Thyroid gland (tissue), 4 donors: ENCODE data around the gene MACF1.

Source experiments
- POLR2A ChIP-seq, 2 donors: fragments of 450-650 bp; IDR thresholded peaks; one replicate each; pipeline ENCODE4 v1.6.1; 2017; ENCODE audit warnings: antibody characterized with exemption in 2 of 2, mild to moderate bottlenecking in 2 of 2, moderate library complexity in 1 of 2
- TF ChIP-seq, protein P1 (sequence below), 6 experiments: fragments of 200-600 bp in 3 of 6; fragments of 450-650 bp in 3 of 6; sonication (generic) in 3 of 6; IDR thresholded peaks; one replicate each; pipeline ENCODE4 v1.5.1; 2016 to 2019; ENCODE audit warnings: antibody characterized with exemption in 6 of 6, mild to moderate bottlenecking in 2 of 6, inconsistent platforms in 1 of 6, moderate library complexity in 1 of 6

DNA sequence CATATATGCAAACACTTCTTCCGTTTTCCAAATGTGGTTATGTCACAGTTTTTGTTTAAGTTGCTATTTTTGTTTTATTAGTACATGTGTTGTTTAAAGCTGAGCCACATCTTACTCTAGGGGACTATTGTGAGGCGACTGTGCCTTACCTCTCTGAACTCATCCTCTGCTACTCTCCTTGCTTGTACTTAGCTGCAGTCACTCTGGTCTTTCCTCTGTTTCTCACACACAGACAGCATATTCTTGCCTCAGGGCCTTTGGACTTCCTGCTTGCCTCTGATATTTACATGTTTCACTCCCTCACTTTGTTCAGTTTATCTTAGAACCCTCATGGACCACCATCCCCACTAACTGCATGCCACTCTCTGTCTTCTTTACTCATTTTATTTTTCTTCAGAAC is 101.1 kb downstream of the MACF1 start:
- TF ChIP-seq, protein P1, sequence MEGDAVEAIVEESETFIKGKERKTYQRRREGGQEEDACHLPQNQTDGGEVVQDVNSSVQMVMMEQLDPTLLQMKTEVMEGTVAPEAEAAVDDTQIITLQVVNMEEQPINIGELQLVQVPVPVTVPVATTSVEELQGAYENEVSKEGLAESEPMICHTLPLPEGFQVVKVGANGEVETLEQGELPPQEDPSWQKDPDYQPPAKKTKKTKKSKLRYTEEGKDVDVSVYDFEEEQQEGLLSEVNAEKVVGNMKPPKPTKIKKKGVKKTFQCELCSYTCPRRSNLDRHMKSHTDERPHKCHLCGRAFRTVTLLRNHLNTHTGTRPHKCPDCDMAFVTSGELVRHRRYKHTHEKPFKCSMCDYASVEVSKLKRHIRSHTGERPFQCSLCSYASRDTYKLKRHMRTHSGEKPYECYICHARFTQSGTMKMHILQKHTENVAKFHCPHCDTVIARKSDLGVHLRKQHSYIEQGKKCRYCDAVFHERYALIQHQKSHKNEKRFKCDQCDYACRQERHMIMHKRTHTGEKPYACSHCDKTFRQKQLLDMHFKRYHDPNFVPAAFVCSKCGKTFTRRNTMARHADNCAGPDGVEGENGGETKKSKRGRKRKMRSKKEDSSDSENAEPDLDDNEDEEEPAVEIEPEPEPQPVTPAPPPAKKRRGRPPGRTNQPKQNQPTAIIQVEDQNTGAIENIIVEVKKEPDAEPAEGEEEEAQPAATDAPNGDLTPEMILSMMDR (IDR thresholded peaks at IDR 0.05), result no peak
- no peak for TF ChIP-seq POLR2A (IDR thresholded peaks at IDR 0.05)
